Hepatic stellate cell (primary cell): ENCODE results near the gene TMPRSS6.

Experiments used
- DNase-seq: peaks from one replicate; pipeline ENCODE4 v3.0.0; 2011; ENCODE audit warnings: low spot score

Gene TMPRSS6

DNA sequence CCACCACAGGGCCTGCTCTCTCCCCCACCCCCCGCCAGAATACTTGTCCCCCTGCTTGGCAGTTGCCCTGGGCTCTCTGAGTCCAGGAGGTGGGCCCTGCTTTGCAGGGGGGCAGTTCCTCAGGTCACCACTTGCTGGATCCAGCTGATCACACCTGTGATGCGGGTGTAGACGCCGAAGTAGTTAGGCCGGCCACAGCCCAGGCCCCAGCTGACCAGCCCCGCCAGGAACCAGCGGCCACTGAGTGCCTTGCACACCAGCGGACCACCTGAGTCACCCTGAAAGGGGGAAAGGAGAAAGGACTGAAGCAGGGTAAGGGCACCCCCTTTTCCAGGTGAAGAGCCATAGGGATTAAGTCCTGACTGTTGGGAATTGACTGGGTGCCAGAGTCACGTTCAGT, 43.6 kb downstream of the TMPRSS6 start:
- no peak for DNase-seq

DNA sequence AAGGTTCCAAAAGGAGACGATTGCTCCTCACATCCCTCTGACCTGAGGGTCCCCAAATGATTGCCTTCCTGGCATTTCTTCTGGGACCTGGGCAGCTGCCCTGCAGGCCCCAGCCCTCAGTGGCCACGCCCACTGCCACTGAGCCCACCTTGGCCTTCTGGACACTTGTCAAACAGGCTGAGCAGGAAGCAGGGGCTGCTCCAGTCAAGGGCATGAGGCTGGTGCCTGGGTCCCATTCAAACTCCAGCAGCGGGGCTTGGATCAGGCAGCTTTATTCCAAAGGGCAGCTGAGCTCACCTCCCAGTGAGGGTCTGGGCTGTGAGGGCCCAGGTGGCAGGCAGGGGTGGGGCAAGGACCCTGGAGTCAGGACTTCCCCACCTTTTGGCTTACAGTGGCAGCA, 44.3 kb downstream of the TMPRSS6 start:
- DNase-seq, result no peak

DNA sequence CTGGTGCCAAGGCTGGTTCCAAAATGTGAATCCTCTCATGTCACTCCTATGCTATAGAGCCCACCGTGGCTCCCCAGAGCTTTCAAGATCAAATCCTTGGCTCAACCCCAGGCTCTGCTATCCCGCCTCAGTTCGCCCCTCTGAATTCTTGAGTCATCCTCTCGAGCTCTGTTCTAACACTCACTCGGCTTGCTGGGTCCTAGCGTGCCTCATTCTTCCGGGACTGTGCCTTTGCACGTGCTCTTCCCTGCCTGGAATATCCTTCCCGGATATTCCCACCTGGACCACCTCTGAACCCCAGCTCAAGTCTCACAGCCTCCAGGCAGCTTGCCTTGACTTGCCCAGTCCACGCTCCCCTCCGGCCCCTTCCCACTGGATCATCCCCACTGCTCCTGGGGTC, 45.0 kb downstream of the TMPRSS6 start:
- DNase-seq, result no peak

DNA sequence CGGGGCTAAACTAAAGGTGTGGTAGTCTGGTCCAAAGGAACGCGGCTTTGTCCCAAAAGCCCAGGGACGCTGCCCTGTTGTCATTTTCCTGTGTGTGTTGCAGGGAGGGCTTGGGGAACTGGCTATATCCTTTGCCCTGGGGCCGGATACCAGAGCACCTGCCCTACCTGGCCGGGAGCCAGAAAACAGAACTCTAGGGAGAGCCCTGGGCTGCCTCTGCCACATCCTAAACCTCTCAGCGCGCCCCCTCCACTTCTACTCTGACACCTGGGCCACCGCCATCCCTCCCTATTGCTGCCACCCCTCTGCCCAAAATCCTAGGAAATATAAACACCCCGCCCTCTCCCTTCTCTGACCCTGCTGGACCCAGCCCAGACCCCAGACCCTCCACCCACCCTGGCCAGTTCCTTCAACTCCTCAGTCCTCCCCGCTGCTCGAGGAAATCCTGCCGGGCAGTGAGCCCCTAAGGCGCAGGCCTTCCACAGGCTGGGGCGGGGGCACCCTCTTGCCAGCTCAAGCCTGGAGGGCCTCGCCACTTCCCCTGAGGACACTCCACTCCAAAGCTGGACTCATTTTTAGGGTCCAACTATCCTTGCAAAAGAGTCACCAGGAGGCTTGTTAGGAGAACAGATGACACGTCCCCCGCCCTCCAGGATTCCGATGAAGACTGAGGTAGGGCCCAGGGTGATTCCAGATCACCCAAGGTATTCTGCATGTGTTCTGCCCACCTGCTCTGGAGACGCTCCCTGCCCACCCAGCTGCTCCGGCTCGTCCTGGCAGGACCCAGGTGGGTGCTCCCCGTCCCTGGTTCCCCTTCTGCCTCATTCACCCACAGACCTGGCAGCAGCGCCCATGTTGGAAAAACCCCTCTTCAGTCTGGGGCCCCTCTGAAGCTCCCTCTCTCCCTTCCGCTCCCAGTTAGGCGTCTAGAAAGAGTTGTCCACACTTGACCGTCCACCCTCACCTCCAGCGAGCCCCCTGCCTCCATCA, 45.8 kb downstream of the TMPRSS6 start:
- no peak for DNase-seq

DNA sequence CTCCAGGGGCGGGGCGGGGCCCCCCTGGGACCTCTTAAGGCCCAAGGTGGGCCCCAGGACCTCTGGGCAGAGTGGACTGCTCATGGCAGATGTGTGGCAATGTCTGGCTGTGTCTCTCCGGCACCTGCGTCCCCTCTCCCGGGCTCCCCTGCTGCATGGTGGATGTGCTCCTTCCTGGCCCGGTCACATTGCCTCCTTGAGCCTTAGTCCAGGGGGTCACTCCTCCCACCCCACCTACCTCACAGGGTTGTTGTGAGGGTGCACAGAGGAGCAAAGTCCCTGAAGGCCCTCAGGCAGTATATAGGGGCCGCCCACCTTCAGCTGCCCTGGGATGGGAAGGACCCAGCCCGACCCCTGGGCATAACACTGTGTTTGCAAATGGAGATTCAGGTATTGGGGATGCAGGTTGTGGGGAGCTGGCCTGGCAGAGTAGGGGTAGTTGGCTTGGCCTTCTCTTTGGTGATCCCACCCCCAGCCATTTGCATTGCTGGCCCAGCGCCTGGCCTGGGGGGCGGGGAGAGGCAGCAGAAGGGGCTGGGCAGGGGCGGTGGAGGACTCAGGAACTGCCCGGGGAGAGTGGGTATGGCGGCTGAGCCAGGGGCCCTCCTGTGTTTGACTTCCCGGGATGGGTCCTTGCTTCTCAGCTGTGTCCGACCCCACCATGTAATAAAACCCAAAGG, 46.7 kb downstream of the TMPRSS6 start:
- no peak for DNase-seq

DNA sequence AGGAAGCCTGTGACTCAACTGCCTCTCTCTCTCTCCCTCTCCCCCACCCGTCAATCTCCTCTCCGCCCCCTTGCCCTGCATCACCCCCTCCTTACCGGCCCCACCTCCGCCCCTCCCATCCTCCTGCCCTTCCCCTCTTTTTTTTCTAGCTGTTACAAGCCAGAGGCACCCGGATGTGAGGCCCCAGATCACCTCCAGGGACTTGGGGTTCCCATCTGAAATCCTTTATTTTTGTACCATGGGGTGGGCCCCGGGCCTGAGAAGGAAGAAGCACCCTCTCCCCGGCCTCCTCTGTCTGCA, 47.2 kb downstream of the TMPRSS6 start:
- DNase-seq, result no peak

DNA sequence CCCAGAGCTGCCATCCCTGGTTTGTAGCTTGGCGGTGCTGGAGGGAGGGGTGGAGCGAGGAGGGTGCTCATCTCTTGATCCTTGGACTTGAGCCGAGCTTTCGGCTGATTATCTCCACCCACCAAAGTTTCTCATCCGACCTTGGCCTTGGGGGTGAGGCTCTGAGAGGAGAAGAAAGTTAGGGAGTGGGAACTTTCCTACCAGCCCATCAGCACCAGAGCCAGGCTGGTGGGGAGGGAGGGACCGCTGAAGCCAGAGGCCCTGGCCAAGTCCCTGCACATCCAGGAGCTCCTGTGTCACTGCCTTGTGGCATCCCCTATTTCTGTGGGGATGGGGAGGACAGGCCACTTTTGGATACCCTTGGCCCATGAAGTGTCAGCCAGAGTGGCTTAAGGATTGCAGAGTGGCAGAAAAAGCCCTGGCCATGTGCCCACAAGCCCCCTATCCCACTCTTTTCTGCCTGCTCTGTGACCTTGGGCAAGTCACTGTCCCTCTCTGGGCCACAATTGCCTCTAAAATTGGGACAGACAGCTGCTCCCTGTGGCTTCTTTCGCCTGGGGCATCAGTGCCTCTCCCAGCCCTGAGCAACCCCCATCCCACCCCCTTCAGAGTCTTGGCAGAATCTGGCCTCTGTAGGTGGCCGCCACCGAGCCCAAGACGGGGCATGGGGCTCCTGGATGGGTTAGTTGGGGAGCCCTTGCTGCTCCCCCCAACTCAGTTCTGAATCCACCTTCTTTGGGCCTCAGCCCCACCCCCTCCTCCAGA, 47.7 kb downstream of the TMPRSS6 start:
- no peak for DNase-seq

DNA sequence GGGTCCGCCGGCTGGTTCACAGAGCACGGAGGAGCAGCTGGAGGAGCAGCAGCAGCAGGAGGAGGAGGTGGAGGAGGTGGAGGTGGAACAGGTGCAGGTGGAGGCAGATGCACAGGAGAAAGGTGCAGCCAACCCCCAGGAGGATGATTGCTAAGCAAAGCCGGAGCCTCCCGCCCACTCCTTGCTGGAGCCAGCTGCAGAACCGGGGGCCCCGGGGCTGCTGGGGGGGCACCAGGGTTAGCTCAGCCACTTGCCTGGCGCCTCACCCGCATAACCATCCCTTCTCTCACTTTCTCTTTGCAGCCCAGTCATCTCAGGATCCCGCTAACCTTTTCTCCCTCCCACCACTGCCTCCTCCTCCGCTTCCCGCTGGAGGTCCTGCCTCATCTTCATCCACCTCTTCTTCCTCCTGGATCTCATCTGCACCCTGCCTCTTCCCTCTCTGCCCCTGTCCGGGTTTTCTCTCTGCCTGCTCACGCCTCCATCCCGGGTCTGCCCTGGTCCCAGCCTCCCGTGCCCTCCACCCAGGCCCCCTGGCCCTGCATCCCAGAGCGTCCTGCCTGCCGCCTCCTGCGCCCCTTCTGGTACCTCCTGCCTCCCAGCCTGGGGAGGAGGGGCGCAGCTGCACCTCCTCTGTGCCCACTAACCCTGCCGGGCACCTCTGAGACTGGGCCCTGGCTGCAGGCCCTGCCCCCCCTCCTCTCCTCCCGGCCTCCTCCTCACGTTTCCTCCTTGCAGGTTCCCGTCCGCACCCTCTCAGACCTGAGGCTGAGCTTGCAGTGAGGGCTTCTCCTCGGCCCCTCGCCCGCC, 48.5 kb downstream of the TMPRSS6 start:
- DNase-seq, result no peak

DNA sequence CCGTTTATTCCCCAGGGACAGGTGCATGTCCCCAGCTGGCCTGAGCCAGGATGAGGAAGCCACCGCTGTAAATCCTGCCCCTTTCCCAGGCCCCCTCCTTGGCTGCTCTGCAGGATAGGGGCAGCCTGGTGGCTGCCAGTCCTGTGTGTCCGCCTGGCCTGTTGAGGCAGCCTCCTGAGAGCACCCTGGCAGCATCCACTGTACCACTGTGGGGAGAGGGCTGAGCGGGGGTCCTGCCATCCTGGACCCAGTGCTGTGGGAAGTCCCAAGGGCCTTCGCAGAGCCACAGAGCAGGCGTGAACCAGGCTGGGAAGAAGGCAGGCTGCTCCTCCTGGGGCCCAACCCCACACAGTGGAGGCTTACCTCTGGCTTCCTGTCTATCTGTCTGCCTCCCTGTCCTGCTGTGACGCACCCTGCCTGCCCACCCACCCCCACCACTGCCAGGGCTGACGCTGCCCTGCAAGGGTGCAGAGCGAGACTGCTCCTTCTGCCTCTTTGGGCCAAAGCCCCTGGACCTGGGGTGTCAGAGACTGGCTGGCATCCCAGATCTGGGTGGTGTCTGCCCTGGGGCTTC, 49.5 kb downstream of the TMPRSS6 start:
- no peak for DNase-seq

DNA sequence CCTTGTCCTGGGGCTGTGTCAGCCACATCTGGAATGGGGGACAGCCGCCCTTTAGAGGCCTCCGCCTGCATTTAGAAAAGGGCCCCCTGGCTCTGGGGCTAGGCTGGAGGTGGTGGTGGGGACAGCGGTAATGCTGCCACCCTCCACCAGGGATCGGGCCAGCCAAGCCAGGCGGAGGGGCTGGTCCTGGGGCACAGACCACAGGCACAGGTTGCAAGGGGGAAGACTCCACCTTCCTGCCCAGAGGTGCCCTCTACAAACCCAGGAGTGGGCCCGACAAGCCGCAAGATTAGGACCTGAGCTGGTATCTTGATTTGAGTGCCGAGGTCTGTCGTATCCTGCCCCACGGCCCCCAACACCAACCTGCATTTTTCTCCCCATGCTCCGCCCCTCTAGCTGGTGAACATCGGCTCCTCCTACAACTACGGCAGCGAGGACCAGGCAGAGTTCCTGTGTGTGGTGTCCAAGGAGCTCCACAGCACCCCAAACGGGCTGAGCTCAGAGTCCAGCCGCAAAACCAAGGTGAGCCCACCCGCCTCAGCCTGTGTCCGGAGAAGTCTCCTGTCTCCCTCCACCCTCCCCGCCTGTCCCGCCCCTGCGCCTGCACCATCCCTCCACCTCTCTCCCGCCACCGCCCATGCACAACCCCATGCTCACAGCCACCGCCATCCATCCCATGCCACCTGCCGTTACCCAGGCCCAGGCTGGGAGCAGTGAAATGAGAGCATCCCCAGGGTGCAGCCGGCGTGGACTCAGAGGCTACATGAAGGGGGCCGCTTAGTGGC, 50.4 kb downstream of the TMPRSS6 start:
- no peak for DNase-seq

DNA sequence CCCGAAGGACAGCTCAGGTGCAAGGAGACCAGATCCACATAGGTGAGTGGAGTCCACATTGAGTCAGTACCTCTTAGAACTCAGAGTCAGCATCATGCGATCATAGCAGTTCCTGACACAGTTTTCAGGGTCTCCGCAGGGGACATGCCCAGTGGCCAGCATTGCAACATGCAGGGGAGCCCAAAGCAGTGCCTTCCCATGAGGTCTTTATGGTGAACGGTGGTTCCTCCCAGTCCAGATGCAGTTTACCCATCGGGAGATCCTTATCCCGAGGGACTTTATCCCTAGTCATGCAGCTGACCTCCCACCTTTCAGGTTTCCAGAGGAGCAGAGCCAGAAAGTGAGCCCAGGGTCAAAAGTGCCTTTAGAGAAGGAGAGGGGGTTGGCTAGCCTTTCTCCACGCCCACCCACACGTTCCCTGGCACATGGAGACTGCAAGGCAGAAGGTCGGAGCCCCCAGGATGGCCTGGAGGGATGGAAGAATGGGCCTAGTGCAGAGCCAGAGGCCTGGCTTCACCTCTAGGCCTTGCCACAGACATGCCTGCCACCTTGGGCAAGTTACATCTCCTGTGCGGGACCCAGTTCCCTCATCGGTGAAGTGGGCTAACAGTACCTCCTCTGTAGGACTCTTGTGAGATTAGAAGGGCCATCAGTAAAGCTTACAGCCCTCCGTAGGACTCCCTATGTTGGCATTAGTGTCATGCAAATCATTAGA, 51.6 kb downstream of the TMPRSS6 start:
- no peak for DNase-seq

DNA sequence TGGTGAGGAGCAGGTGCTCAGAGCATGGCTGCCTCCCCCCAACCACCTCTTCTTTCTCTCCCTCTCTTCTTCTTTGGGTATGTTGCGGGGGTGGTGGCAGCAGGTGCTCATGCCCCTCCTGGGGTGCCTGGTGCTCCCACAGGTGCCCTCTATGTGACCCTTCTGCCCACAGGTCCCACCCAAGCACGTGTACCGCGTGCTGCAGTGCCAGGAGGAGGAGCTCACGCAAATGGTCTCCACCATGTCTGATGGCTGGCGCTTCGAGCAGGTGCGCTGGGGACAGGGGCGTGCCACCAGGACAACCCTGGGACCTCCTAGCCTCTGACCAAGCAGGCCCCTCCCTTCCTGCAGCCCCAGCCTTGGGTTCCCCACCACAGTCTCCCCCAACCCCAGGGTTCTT, 52.3 kb downstream of the TMPRSS6 start:
- DNase-seq, result no peak

DNA sequence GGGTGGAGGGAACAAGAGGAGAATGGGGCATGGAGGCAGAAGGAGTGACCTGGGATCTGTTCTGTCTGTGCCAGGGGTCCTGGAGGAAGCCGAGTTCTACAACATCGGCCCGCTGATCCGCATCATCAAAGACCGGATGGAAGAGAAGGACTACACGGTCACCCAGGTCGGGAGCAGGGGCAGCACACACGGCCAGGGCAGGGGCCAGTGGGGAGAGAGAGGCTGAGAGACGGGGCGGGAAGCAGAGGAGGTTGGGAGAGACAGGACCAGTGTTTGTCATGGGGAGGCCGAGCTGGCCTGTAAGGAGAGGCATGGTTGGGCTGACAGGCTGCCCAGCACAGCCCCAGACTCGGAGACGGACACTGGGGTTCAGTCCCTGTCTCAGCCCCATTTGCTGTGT, 53.3 kb downstream of the TMPRSS6 start:
- DNase-seq, result no peak

DNA sequence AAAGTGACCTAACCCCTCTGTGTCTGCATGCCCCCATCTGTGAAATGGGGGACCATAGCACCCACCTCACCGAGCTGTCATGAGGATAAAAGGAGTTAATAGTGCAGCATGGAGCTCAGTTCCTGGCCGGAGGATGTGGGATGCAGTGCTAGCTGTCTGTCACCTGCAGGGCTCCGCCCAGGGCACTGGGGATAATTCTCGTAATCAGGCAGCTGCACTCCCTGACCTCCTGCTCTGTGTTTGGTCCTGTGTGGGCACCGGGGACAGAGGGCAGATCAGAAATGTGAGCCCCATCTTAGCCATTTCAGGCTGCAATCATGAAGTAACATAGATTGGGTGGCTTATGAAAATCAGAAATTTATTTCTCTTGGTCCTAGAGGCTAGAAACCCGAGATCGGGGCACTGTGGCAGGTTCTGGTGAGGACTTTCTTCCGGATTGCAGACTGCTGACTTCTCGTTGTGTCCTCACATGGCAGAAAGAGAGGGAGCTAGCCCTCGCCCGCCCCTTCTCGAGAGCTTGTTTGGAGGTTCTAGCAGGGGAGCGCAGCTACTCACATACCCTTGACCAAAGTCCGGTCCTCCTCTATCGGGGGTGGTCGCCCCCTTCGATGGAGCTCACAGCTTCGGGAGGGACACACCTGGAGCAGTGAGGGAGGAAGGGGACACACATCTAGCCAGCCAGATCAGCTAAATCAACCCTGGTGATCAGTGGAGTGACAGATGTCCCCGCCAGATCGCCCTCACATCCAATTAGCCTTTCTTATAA, 54.7 kb downstream of the TMPRSS6 start:
- DNase-seq, result no peak

DNA sequence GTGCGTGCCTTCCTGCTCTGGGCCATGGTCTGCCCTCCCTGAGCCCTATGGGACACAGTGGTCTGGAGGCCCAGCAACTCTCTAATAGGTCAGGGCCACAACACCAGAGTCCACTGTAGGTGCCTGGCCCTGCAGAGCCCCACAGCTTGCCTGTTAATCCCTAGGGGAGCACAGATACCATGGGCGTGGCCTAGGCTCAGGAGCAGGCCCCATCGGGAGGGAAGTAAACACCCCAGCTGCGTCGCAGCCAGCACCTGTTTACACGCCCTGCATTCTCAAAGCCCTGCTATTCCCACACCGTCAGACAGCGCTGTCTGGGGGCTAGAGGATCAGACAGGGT, 55.5 kb downstream of the TMPRSS6 start:
- no peak for DNase-seq

DNA sequence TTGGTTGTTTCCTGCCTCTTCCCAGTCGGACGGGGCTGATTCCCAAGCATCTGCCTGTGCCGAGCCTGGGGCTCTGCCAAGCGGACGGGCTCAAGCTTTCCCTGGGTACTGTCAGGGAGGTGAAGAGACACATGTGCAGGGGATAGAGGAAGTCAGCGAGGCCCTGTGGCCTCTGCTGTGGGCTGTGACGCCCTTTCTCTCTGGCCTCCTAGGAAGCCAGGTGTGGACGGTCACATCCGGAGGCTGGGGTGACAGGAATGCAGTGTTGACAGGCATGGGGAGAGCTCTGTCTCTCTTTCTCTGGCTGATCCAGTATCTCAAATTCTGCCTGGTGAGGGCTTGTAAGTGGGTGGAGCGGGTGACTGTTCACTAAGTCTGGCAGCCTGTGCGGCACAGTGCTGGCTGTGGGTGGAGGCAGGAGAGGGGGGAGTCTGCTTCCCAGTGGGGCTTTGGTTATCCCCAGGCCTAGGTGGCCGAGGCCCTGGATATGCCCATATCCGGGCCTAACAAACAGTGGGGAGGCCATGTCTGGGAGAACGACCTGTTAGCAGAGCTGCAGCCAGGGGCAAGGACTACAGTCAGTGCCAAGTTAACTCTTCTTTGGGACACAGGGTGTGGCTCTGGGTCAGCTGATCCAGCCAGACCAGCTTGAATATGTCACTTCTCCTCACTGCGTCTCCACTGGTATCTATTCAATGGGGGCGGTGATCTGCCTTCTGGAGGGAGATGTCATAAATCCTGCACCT, 56.0 kb downstream of the TMPRSS6 start:
- no peak for DNase-seq

DNA sequence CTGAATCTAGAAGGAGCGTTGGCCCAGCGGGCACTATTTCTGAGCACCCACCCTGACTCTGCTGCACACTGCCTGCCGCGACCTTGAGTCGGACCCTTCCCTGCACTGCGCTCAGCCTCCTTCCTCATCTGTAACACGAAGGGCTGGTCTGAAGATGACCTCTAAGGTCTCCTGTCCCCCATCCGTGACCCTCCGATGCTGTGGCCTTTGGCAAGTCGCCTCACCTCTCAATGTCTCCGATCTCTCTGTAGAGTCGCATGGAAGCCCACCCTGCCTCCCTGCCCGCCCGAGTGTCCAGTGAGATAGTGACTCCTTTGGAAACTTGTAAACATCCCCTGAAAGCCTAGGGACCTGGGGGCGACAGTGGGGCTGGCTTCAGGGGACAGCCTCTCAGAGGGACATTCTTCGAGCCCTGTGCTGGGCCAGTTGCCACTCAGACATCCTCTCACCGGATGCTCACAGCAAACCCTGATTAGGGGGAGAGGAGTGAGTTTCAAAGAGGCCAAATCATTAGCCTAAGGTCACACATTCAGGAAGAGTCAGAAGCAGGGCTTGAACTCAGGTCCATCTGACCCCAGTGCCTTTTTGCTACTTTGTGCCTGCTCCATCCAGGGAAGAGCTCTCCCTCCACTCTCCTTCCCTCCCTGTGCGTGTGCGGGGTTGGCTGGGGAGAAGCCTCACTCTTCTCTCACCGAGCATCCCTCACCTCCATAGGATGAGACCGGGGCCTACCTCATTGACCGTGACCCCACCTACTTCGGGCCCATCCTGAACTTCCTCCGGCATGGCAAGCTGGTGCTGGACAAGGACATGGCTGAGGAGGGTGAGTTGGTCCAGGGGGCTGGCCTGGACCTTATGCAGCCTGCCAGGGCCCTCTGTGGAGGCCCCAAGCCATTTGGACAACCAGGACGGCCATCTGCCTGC, 56.9 kb downstream of the TMPRSS6 start:
- no peak for DNase-seq
